ENCODE measurements around the gene SLC39A12. TPM values are rescaled to one million over a fixed set of nuclear protein-coding genes. Genes with fewer than 3 reads are reported as not detected.

Gene SLC39A12
- total and polyA plus RNA-seq, 2 of the 8 experiments (the other 6 are each of a cell fraction or from before 2014, with no cell fraction given): not detected

- TF ChIP-seq POLR2A (IDR thresholded peaks at IDR 0.05; ENCODE audit: control extremely low read depth in 1 of 2, low read depth in 2 of 2, low read length in 2 of 2) (no peak), SAP30 (IDR thresholded peaks at IDR 0.05; ENCODE audit: insufficient read depth, insufficient replicate concordance, low read length) (no peak), JUND (IDR thresholded peaks at IDR 0.05; ENCODE audit: low read length) (no peak), BCL11A (IDR thresholded peaks at IDR 0.05; ENCODE audit: low read depth in 2 of 2, low read length in 2 of 2) (no peak), HDAC6 (IDR thresholded peaks at IDR 0.05; ENCODE audit: low read depth, low read length) (no peak), SP4 (IDR thresholded peaks at IDR 0.05; ENCODE audit: low read length) (no peak), SIRT6 (IDR thresholded peaks at IDR 0.05; ENCODE audit: low read length) (no peak)
These were observed 32.3 kb downstream of the SLC39A12 start (continued) for GRCh38 chr10:17984056-17984455.
